GM13977 (cell line): ENCODE data around the gene ANKRD40.
"Not testable (repeated sequence)": the region's sequence is repeated elsewhere in the genome, so short reads cannot be mapped to it uniquely, and the experiment has no call there.

Experiments used
- DNase-seq: peaks from one replicate; pipeline ENCODE4 v3.0.0; 2012; ENCODE audit warnings: low spot score
- in situ Hi-C: fragments of 300-500 bp; cut with MboI; formaldehyde crosslinking; loops from one replicate; pipeline ENCODE4 v1.12.0; 2022; ENCODE audit warnings: low sequenced_read_pairs, low pct_unique_long_range_greater_than_20kb, mixed read lengths, inconsistent platforms; ENCODE audit not compliant: unreplicated experiment
- TF ChIP-seq, protein P1 (sequence below): IDR thresholded peaks from 2 replicates; pipeline ENCODE4 v1.5.1; 2012; ENCODE audit warnings: mild to moderate bottlenecking, control low read depth; ENCODE audit not compliant: insufficient read depth; ENCODE audit errors: extremely low read depth, missing control alignments

Gene ANKRD40

DNA sequence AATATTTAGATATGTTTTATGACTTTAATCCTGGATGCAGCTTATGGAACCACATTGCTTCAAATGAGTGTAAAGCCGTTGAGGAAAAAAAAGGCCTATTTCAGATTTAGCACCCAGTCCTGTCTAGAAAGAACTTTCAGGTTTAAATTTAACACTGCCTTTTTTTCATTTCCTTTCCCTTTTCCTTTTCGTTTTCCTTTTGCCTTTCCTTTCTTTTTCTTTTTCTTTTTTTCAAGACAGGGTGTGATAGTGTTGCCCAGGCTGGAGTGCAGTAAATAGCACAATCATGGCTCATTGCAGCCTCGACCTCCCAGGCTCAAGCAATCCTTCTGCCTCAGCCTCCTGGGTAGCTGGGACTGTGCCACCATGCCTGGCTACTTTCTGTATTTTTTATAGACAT is 27.6 kb upstream of the ANKRD40 start:
- TF ChIP-seq, protein P1, sequence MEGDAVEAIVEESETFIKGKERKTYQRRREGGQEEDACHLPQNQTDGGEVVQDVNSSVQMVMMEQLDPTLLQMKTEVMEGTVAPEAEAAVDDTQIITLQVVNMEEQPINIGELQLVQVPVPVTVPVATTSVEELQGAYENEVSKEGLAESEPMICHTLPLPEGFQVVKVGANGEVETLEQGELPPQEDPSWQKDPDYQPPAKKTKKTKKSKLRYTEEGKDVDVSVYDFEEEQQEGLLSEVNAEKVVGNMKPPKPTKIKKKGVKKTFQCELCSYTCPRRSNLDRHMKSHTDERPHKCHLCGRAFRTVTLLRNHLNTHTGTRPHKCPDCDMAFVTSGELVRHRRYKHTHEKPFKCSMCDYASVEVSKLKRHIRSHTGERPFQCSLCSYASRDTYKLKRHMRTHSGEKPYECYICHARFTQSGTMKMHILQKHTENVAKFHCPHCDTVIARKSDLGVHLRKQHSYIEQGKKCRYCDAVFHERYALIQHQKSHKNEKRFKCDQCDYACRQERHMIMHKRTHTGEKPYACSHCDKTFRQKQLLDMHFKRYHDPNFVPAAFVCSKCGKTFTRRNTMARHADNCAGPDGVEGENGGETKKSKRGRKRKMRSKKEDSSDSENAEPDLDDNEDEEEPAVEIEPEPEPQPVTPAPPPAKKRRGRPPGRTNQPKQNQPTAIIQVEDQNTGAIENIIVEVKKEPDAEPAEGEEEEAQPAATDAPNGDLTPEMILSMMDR = no peak
- DNase-seq = no peak
- in situ Hi-C loops = no loop called here

DNA sequence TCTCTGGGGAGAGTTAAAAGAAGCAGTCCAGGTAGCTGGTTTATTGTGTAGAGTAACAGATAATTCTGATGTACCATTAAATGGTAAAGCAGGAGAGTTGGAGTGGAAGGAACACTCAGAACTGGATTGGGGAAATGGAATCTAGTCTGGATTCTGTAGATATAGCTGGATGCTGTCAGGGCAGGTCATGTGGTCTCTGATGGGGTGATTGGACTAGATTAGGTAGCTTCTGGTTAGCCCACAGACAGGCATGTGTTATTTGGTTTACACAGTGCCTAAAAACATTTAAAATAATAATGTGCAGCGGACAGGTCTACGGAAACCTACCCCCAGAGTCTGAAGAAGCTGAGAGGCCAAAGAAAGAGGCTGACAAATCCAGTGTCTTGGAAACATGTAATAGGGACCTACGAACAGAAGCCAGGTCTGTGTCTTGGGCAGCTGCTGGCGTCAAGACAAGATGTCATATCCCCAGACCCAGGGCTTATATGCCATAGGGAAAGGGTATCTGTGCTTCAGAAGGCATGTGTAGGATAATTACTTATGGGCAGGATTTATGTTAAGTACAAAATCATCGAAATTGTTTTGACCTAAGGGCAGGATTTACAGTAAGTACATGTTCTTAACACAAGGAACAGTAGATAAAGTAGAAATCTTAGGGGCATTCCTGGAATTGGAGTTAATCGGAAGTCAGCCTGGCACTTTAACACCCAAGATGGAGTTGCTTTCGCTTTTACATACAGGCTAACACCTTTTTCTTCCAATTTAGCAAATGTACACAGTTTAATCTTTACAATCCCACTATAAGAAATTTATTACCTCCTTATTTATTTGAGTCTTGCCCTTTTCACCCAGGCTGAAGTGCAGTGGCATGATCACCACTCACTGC is 24.1 kb upstream of the ANKRD40 start:
- in situ Hi-C loops = no loop called here

GRCh38 chr17:50728881-50729765 is 21.4 kb upstream of the ANKRD40 start:
- in situ Hi-C loops = no loop called here

More for the DNA sequence above, 24.1 kb upstream of the ANKRD40 start:
- DNase-seq = no peak
- TF ChIP-seq, protein P1 = no peak

GRCh38 chr17:50728112-50728429 is 20.4 kb upstream of the ANKRD40 start:
- TF ChIP-seq, protein P1 = no peak
- in situ Hi-C loops = no loop called here
- DNase-seq = no peak

More at GRCh38 chr17:50728881-50729765, 21.4 kb upstream of the ANKRD40 start:
- no peak for DNase-seq
- TF ChIP-seq, protein P1 = no peak

DNA sequence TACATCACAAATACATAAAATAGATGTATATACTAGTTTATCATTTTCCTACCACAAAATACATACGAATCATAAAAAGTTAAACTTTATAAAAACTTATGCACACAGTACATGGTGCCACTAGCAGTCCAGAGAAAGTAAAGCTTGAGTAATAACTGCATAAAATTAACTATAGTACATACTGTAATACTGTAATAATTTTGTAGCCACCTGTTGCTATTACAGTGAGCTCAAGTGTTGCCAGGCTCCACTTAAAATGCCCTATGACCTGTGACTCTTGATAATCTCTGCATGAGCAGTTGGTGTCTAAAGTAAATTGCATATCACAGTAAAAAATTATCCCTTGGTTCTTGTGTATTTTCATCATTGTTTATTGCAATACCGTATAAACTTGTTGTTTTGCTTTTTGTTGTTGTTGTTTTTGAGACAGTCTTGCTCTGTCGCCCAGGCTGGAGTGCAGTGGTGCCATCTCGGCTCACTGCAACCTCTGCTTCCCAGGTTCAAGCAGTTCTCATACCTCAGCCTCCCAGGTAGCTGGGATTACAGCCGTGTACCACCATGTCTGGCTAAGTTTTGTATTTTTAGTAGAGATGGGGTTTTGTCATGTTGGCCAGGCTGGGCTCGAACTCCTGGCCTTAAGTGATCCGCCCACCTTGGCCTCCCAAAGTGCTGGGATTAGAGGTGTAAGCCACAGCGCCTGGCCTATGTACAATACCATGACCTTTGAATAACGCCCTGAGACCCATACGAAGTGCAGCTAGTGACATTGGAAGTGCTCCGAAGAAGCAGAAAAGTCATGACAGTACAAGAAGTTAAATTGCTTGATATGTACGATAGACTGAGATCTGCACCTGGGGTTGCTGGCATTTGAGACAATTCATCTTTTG is 18.3 kb upstream of the ANKRD40 start:
- TF ChIP-seq, protein P1 = no peak
- in situ Hi-C loops = no loop called here
- no peak for DNase-seq

- DNase-seq, in situ Hi-C loops: not testable (repeated sequence)
These were observed 16.9 kb upstream of the ANKRD40 start for GRCh38 chr17:50724622-50725021.
